Brain microvascular endothelial cell (primary cell): Measurements from ENCODE around the gene ZFYVE28.

Experiments used
- DNase-seq: peaks from one replicate; pipeline ENCODE4 v3.0.0-alpha.2; 2020
- H3K27ac ChIP-seq: fragments of 250-450 bp; sonication (Bioruptor Pico); 2 replicates; pipeline ENCODE4 v1.5.1; 2020; ENCODE audit warnings: mild to moderate bottlenecking, moderate library complexity
- H3K27me3 ChIP-seq: fragments of 250-450 bp; sonication (Bioruptor Pico); replicated peaks from 2 replicates; pipeline ENCODE4 v1.5.1; 2020; ENCODE audit warnings: mild to moderate bottlenecking
- H3K36me3 ChIP-seq: fragments of 250-450 bp; sonication (Bioruptor Pico); replicated peaks from 2 replicates; pipeline ENCODE4 v1.5.1; 2020; ENCODE audit warnings: mild to moderate bottlenecking
- H3K4me3 ChIP-seq: 2 replicates; pipeline ENCODE4 v1.5.1; 2011; ENCODE audit warnings: low read depth, mild to moderate bottlenecking, control low read depth, low read length, moderate library complexity
- CTCF ChIP-seq: IDR thresholded peaks from 2 replicates; pipeline ENCODE4 v1.5.1; 2011; ENCODE audit warnings: low read depth, mild to moderate bottlenecking, moderate library complexity, low read length, control low read depth, inconsistent platforms; ENCODE audit errors: missing control alignments
- in situ Hi-C: cut with HindIII; loops from 2 replicates; pipeline ENCODE4 v1.10.0; 2017; ENCODE audit warnings: low sequenced_read_pairs, low pct_ligation_motif_present

The ZFYVE28 gene

GRCh38 chr4:2415213-2415612 is 3.2 kb downstream of the ZFYVE28 start:
- TF ChIP-seq CTCF: no peak
- Histone ChIP-seq H3K4me3 (no peak overlapping the region), H3K36me3 (no peaks in the 10 kb centered on the region), H3K27ac (no peak overlapping the region), H3K27me3 (peaks cover 29% of the 10 kb centered on the region)
- in situ Hi-C loops: no loop called here
- no peak for DNase-seq

- Histone ChIP-seq H3K27ac (no peak overlapping the region), H3K36me3 (no peaks in the 10 kb centered on the region), H3K4me3 (no peak overlapping the region), H3K27me3 (peaks cover 19% of the 10 kb centered on the region)
- DNase-seq: no peak
- TF ChIP-seq CTCF: no peak
- in situ Hi-C loops: no loop called here
Measured at GRCh38 chr4:2413821-2414610, 4.4 kb downstream of the ZFYVE28 start.

GRCh38 chr4:2412885-2413716 is 5.3 kb downstream of the ZFYVE28 start:
- peak overlapping the region; percentile 6 for H3K27ac ChIP-seq
- H3K27me3 ChIP-seq: peaks cover 18% of the 10 kb centered on the region
- peak; percentile 76 for DNase-seq
- H3K36me3 ChIP-seq: no peaks in the 10 kb centered on the region
- H3K4me3 ChIP-seq: peak overlapping the region; percentile 31
- in situ Hi-C loops: no loop called here
- TF ChIP-seq CTCF: peak; percentile 73

- in situ Hi-C loops: no loop called here
- no peak for TF ChIP-seq CTCF
- Histone ChIP-seq H3K27me3 (peaks cover 12% of the 10 kb centered on the region), H3K4me3 (peak overlapping the region; percentile 31), H3K27ac (no peak overlapping the region), H3K36me3 (no peaks in the 10 kb centered on the region)
- DNase-seq: no peak
Measured at GRCh38 chr4:2412534-2412884, 5.9 kb downstream of the ZFYVE28 start.

- TF ChIP-seq CTCF: no peak
- in situ Hi-C loops: no loop called here
- no peaks in the 10 kb centered on the region for H3K36me3 ChIP-seq
- H3K4me3 ChIP-seq: no peak overlapping the region
- H3K27ac ChIP-seq: no peak overlapping the region
- H3K27me3 ChIP-seq: peaks cover 11% of the 10 kb centered on the region
- DNase-seq: no peak
Measured at GRCh38 chr4:2411786-2412510, 6.5 kb downstream of the ZFYVE28 start.
